Astrocyte of the cerebellum (primary cell): ENCODE measurements around the gene TOMM20.
"Not testable (repeated sequence)": the region's sequence is repeated elsewhere in the genome, so short reads cannot be mapped to it uniquely, and the experiment has no call there.

Experiments used
- DNase-seq: peaks from one replicate; pipeline ENCODE4 v3.0.0-alpha.2; 2011; ENCODE audit warnings: low read depth
- H3K4me3 ChIP-seq: 2 replicates; pipeline ENCODE4 v1.5.1; 2011; ENCODE audit warnings: mild to moderate bottlenecking, low read depth, low read length, moderate library complexity
- in situ Hi-C: cut with HindIII; loops from 2 replicates; pipeline ENCODE4 v1.10.0; 2017; ENCODE audit warnings: low sequenced_read_pairs
- TF ChIP-seq, protein P1 (sequence below): IDR thresholded peaks from 2 replicates; pipeline ENCODE4 v1.5.1; 2012; ENCODE audit warnings: low read length, low read depth, moderate library complexity, mild to moderate bottlenecking; ENCODE audit errors: missing control alignments

The TOMM20 gene

DNA sequence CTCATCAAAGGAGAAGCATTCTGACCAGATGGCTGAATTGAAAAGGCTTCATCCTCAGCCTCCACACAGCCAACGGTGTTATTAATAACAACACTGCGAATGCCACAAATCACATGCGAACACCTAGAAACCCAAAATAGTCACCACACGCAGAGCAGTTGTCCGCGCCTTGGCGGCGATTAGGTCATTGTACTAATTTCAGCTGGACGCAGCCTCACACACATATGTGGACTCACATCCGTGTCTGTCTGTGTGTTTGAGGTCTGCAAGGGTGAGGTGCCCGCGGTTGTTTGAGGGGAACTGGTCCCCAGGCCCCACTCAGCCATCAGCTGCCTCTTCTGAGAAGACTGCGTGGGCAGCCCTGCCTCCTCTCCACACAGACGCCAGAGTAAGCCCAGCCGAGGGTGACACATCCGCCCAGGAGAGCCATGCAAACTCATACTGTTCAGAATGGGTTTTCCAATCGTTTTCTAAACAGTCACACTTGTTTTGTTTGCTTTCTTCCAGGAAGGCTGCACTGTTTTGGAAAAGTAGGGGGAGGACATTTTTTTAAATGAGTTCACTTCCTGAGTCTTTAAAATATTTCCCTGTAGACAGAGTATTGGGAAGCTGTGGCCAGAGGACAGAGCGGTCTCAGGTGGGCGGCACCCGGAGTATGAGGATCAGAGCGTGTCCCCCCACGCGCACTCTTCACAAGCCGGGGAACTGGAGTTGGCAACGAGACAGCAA is 53.4 kb downstream of the TOMM20 start:
- peak; percentile 32 for DNase-seq
- in situ Hi-C loops: loop anchor here (10.0 kb wide), 2 partner anchors 240 to 460 kb away; partner anchors contain the start of gene IRF2BP2
- no peak overlapping the region for H3K4me3 ChIP-seq
- TF ChIP-seq, protein P1, sequence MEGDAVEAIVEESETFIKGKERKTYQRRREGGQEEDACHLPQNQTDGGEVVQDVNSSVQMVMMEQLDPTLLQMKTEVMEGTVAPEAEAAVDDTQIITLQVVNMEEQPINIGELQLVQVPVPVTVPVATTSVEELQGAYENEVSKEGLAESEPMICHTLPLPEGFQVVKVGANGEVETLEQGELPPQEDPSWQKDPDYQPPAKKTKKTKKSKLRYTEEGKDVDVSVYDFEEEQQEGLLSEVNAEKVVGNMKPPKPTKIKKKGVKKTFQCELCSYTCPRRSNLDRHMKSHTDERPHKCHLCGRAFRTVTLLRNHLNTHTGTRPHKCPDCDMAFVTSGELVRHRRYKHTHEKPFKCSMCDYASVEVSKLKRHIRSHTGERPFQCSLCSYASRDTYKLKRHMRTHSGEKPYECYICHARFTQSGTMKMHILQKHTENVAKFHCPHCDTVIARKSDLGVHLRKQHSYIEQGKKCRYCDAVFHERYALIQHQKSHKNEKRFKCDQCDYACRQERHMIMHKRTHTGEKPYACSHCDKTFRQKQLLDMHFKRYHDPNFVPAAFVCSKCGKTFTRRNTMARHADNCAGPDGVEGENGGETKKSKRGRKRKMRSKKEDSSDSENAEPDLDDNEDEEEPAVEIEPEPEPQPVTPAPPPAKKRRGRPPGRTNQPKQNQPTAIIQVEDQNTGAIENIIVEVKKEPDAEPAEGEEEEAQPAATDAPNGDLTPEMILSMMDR: no peak

DNA sequence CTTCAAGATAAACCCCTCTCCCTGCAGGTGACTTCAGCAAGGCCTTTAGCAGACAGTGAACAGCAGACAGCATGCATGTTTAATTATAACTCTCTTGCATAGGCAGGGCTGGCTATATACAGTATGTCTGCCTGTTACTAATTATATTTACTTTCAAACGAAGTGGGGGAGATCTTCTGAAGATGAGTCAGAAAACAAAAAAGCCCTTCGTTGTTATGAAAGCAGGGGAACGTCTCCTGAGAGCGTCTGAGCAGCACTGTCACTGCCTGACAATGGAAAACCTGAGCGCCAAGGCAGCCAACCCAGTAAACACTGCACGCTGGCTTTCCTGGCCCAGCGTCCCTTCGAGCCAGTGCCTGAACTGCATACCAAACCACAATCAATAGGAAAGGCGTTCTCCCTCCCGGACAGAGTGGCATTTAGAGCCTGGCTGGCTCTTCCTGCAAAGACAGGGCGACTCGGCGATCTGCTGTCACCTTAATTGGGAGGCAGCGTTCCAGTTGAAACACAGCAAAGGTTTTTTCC is 54.1 kb downstream of the TOMM20 start:
- no peak for DNase-seq
- in situ Hi-C loops: loop anchor here (5.0 to 10.0 kb wide), 3 partner anchors 97 to 460 kb away; partner anchors contain the start of gene IRF2BP2
- no peak overlapping the region for H3K4me3 ChIP-seq
- TF ChIP-seq, protein P1: no peak

DNA sequence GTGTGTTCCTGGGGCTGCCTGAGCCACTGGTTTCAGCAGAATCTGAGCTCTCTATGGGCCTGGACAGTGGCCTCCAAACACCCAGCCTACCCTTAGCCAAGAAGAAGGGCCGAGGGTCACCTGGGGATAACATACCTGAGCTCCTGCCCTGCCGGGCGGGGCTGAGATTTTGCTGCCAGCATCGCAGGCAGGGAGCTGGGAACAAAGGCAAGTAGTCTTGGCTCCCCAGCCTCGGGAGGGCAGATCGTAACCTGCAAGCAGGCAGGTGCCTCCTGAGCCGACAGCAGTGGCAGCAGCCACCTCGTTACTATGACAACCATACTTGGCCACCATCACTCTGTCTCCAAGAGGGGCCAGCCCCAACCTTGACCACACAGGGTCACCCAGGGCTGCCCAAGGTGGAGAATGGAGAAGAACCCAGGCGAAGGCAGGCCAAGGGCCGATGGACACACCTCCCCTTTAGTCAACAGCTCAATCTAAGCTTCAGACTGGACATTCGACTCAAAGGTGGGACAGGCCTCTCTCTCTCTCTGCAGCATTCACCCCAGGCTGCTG is 54.6 kb downstream of the TOMM20 start:
- in situ Hi-C loops: loop anchor here (5.0 to 10.0 kb wide), 3 partner anchors 97 to 459 kb away; partner anchors contain the start of gene IRF2BP2
- TF ChIP-seq, protein P1: no peak
- DNase-seq: no peak
- no peak overlapping the region for H3K4me3 ChIP-seq

DNA sequence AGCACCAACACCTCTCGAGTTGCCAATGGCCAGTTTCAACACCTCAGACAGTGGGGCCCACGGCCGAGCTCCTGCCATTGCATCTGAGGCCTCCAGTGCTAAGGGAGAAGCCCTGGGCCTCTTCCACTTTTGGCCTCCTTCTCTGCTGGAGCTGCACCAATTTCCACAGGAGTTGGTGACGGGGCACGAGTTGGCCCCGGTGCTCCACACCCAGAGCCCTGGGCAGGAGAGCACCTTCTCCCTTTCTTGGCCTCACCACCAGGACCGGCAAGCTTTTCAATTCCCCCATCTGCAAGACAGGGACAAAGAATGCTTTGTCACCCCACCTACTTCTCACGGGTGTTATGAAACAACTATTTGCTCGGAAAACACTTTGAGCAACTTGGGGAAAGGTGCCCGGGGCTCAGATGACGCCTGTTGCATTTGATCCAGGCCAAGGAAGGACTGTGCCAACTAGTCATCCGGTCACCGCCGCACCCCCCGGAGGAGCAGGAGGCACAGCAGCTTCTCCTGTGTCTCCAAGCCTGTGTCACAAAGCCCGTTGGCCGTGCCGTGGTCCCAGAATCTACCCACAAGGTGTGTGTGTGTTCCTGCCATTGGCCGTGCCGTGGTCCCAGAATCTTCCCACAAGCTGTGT is 55.2 kb downstream of the TOMM20 start:
- no peak overlapping the region for H3K4me3 ChIP-seq
- in situ Hi-C loops: loop anchor here (5.0 to 10.0 kb wide), 3 partner anchors 96 to 459 kb away; partner anchors contain the start of gene IRF2BP2
- TF ChIP-seq, protein P1: no peak
- DNase-seq: no peak

DNA sequence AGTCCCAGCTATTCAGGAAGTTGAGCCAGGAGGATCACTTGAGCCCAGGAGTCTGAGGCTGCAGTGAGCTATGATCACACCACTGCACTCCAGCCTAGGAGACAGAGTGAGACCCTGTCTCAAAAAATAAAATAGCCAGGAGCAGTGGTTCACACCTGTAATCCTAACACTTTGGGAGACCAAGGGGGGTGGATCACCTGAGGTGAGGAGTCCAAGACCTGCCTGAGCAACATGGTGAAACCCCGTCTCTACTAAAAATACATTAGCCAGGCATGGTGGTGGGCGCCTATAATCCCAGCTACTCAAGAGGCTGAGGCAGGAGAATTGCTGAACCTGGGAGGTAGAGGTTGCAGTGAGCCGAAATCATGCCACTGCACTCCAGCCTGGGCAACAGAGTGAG is 56.1 kb downstream of the TOMM20 start:
- in situ Hi-C loops: loop anchor here (5.0 to 10.0 kb wide), 3 partner anchors 95 to 458 kb away; partner anchors contain the start of gene IRF2BP2
- DNase-seq, H3K4me3 ChIP-seq: not testable (repeated sequence)

DNA sequence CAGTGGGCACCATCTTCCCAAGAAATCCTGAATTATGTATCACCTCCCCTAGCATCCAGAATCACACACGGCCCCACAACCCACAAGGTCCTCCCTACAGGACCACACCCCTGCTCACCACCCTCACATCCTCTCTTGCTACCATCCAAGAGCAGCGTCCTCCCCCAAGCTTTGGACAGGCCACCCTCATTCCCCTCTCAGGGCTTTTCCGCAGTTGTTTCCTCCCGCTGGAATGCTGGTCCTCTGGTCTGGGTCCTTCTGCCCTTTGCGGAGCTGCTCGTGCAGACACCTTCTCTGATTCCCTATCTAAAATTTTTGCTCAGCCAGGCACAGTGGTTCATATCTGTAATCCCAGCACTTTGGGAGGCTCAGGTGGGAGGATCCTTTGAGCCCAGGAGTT is 56.5 kb downstream of the TOMM20 start:
- in situ Hi-C loops: loop anchor here (5.0 to 10.0 kb wide), 3 partner anchors 95 to 457 kb away; partner anchors contain the start of gene IRF2BP2
- H3K4me3 ChIP-seq: no peak overlapping the region
- DNase-seq: no peak
- TF ChIP-seq, protein P1: no peak
